ENCODE data around the gene GSK3A.

The GSK3A gene

DNA sequence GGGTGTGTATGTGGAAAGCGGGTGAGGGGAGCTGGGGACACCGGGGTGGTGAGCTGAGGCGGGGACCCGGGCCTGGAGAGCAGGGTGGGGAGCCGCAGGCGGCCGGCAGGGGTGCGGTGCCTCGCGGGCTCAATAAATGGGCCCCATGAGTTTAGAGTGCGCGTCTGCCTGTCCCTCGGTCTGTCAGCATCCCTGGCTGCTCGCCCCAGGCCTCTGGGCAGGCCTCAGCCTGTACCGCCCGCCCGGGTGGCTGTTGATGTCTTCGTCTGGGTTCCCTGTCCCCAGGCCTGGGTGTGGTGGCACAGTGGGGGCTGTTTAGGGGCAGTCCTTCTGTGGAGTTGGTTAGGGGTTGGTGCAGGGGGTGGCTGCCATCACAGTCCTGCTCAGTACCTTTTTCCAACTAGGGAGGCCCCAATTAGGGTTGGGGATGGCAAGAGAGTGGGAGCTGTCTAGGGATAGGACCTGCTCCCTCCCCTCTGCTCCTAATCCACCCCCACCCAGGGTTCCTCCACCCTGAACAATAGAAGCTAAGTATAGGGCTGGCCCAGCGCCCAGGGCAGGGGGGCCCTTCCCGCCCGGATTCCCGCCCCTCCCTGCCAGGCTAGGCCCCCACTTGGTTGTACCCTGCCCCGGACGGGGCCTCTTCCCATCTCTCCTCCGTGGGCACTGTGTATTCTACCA is 38.9 kb upstream of the GSK3A start:
- no peak for DNase-seq (ENCODE audit: low read depth in 2 of 2)

- no peak for DNase-seq (ENCODE audit: low read depth in 2 of 2)
Observed at GRCh38 chr19:42280815-42281145, 38.4 kb upstream of the GSK3A start.

GRCh38 chr19:42279902-42280814 is 37.8 kb upstream of the GSK3A start:
- DNase-seq (ENCODE audit: low read depth in 2 of 2) = peak; percentile 85 to 86

GRCh38 chr19:42279155-42279901 is 36.9 kb upstream of the GSK3A start:
- no peak for DNase-seq (ENCODE audit: low read depth in 2 of 2)

GRCh38 chr19:42278452-42279154 is 36.2 kb upstream of the GSK3A start:
- no peak for DNase-seq (ENCODE audit: low read depth in 2 of 2)

GRCh38 chr19:42277821-42278451 is 35.5 kb upstream of the GSK3A start:
- DNase-seq (ENCODE audit: low read depth in 2 of 2) = no peak

- no peak for DNase-seq (ENCODE audit: low read depth in 2 of 2)
Observed at GRCh38 chr19:42276821-42277220, 34.4 kb upstream of the GSK3A start.

GRCh38 chr19:42276284-42276683 is 33.9 kb upstream of the GSK3A start:
- no peak for DNase-seq (ENCODE audit: low read depth in 2 of 2)

DNA sequence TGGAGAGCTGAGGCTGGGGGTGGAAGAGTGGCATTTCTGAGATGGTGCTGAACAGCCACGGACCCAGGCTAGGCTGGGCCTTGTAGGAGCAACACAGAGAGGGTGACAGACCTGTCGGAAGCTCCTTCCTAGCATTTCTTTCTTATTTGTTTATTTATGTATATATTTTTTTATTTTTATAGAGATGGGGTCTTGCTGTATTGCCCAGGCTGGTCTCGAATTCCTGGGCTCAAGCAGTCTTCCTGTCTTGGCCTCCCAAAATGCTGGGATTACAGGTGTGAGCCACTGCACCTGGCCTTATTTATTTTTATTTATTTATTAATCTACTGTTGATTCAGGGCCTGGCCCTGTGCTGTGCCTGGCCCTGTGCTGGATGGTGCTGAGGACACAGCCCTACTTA is 33.1 kb upstream of the GSK3A start:
- no peak for DNase-seq (ENCODE audit: low read depth in 2 of 2)

DNA sequence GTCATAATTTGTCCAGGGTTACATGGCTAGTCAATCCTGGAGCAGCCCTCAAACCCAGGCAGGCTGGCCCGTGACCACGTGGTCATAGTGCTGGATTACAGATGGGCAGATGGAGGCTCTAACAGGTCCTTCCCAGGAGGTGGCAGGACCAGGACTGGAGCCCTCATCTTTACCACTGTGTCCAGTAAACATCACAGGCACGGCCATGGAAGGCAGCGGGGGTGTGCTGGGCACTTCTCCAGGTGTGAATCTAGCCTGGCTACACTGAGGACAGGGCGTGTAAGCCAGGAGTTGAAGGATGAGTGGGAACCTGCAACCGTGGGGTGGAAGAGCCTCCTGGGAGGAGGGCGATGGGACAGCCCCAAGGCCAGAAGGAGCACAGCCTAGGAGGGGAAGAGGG is 32.7 kb upstream of the GSK3A start:
- DNase-seq (ENCODE audit: low read depth in 2 of 2) = no peak

DNA sequence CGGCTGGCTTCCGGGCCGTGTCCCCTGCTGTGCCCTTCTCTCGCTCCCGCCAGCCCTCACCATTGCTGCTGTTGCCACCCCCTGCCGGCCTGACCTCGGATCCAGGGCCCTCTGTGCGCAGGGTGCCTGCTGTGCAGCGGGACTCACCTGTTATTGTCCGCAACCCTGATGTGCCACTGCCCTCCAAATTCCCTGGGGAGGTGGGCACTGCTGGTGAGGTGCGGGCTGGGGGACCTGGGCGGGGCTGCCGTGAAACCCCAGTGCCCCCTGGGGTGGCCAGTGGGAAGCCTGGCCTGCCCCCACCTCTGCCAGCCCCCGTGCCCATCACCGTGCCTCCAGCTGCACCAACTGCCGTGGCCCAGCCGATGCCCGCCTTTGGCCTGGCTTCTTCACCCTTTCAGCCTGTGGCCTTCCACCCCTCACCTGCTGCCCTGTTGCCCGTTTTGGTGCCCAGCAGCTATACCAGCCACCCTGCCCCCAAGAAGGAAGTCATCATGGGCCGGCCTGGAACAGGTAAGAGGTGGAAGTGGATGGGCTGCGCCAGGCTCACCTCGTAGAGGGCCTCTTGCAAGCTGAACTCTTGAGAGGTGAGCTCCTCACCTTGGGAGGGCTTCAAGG is 31.8 kb upstream of the GSK3A start:
- DNase-seq (ENCODE audit: low read depth in 2 of 2) = no peak

- DNase-seq (ENCODE audit: low read depth in 2 of 2) = no peak
Observed at GRCh38 chr19:42273407-42274064, 31.1 kb upstream of the GSK3A start.

- no peak for DNase-seq (ENCODE audit: low read depth in 2 of 2)
Observed at GRCh38 chr19:42272989-42273406, 30.6 kb upstream of the GSK3A start.

GRCh38 chr19:42272535-42272897 is 30.1 kb upstream of the GSK3A start:
- no peak for DNase-seq (ENCODE audit: low read depth in 2 of 2)

GRCh38 chr19:42271861-42272534 is 29.6 kb upstream of the GSK3A start:
- DNase-seq (ENCODE audit: low read depth in 2 of 2) = no peak

DNA sequence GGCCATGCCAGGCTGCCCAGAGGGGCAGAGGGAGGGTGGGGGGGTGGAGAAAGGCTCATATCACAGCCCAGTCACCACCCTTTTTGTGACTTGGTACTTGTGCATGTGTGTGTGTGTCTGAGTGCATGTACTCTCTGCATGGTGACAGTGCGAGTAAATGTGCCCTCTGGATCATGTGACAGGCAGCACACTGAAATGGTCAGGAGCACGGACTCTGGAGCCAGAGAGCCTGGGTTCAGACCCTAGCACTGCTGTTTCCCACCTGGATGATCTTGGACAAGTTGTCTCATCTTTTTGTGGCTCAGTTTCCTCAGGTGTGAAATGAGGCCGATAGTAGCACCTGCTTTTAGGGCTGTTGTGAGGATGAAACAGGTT is 28.6 kb upstream of the GSK3A start:
- no peak for DNase-seq (ENCODE audit: low read depth in 2 of 2)

- peak; percentile 42 to 70 for DNase-seq (ENCODE audit: low read depth in 2 of 2)
Observed at GRCh38 chr19:42270346-42271044, 28.1 kb upstream of the GSK3A start.

- DNase-seq (ENCODE audit: low read depth in 2 of 2) = no peak
Observed at GRCh38 chr19:42269478-42270345, 27.3 kb upstream of the GSK3A start.

All from stimulated activated CD4-positive, alpha-beta T cell treated with anti-CD3 and anti-CD28 coated beads, Interleukin-4, amount 100 ng/mL, for 48 hours (primary cell).